GM12865 (cell line): ENCODE data around the gene SLC50A1.

Experiments
- DNase-seq: peaks from one replicate; pipeline ENCODE4 v3.0.0; 2010; ENCODE audit warnings: low read depth
- H3K4me3 ChIP-seq: 2 replicates; pipeline ENCODE4 v1.5.1; 2011; ENCODE audit warnings: mild to moderate bottlenecking, low read depth, low read length, control low read depth
- TF ChIP-seq, protein P1 (sequence below): IDR thresholded peaks from 2 replicates; pipeline ENCODE4 v1.5.1; 2011; ENCODE audit warnings: low read length, control low read depth, low read depth, inconsistent platforms; ENCODE audit not compliant: insufficient read depth; ENCODE audit errors: missing control alignments

Gene SLC50A1

DNA sequence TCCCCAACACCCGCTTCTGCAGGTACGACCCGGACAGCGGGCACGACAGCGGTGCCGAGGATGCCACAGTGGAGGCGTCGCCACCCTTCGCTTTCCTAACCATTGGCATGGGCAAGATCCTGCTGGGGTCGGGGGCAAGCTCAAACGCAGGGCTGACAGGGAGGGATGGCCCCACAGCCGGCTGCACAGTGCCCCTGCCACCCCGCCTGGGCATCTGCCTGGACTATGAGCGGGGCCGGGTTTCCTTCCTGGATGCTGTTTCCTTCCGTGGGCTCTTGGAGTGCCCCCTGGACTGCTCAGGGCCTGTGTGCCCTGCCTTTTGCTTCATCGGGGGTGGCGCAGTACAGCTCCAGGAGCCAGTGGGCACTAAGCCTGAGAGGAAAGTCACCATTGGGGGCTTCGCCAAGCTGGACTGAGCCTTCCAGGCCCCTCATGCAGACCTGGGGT, 48.1 kb downstream of the SLC50A1 start:
- no peak for DNase-seq
- no peak overlapping the region for H3K4me3 ChIP-seq
- TF ChIP-seq, protein P1, sequence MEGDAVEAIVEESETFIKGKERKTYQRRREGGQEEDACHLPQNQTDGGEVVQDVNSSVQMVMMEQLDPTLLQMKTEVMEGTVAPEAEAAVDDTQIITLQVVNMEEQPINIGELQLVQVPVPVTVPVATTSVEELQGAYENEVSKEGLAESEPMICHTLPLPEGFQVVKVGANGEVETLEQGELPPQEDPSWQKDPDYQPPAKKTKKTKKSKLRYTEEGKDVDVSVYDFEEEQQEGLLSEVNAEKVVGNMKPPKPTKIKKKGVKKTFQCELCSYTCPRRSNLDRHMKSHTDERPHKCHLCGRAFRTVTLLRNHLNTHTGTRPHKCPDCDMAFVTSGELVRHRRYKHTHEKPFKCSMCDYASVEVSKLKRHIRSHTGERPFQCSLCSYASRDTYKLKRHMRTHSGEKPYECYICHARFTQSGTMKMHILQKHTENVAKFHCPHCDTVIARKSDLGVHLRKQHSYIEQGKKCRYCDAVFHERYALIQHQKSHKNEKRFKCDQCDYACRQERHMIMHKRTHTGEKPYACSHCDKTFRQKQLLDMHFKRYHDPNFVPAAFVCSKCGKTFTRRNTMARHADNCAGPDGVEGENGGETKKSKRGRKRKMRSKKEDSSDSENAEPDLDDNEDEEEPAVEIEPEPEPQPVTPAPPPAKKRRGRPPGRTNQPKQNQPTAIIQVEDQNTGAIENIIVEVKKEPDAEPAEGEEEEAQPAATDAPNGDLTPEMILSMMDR, result no peak

DNA sequence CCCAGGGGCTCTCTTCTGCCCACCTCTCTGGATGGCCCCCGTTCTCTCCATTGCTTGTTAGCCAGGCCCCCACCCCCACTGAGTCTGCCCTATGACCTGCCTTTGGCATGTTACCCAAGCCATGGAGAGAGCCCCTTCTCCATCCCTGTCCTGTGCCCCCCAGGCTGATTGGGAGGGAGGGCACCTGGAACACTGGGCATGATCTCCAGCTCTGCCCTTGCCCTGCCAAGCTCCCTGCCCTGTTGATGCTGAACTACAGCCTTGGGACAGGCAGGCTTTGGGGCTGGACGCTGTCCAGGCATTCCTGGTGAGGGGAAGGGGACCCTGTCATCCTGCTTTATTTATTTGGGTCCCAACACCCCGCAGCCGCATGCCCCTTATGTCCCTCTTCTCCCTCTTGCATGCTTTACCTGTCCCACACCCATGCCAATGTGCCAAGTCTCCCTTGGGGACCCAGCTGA, 48.7 kb downstream of the SLC50A1 start:
- TF ChIP-seq, protein P1, result no peak
- no peak for DNase-seq
- H3K4me3 ChIP-seq, result no peak overlapping the region

DNA sequence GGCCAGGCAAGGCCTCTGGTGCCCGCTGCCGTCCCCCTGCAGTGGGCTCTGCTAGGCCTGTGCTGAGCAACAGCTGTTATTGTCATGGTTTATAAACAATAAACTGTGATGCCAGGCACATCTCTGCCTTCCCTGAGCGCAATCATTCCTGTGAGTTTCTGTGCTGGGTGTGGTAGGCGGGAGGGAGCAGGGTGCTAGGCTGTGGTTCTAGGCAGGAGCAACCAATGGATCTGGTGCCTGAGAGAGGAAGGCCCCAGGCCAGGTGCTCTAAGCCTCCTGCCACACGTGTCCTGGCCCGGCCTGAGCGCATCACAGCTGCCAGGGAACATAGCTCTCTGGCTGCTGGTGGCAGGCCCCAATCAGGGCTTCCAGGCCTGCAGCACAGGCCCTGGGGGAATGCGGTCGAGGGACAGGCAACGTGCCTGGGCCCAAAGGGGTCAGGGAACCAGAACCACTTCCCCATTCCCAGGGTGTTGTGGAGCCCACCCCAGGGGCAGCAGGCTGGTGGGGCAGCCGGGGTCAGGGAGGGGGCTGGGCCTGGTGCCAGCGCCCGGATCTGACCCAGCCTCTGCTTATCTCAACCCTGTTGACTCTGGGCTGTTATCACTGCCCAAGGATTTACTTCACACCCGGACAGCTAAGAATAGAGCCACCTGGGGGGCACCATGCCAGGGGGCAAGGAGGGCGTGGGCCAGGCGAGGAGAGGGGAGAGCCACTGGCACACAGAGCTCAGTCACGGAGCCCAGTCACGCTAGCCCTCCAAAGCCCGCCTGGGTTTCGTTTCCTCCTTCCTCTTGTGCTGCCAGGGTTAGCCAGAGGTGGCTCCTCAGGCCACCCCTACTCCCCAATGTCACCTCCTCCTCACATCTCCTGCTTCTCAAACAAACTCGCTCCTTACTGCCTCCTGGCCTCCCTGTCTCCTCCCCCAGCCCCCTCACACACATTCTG, 49.5 kb downstream of the SLC50A1 start:
- DNase-seq, result peak; percentile 82
- H3K4me3 ChIP-seq, result no peak overlapping the region
- TF ChIP-seq, protein P1, result peak; percentile 28

DNA sequence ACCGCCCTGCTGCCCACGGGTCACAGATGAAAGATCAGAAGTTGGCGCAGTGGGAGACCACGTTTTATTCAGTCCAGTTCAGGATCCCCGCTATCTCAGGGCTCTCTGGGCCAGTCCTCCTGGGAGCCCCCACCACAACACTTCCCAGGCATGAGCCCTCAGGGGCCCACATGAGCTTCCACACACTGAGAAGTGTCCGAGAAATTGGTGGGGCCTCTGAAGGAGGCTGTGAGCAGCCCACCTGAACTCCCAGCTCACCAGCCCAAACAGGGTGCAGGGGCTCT, 50.1 kb downstream of the SLC50A1 start:
- DNase-seq, result no peak
- TF ChIP-seq, protein P1, result no peak
- H3K4me3 ChIP-seq, result no peak overlapping the region

DNA sequence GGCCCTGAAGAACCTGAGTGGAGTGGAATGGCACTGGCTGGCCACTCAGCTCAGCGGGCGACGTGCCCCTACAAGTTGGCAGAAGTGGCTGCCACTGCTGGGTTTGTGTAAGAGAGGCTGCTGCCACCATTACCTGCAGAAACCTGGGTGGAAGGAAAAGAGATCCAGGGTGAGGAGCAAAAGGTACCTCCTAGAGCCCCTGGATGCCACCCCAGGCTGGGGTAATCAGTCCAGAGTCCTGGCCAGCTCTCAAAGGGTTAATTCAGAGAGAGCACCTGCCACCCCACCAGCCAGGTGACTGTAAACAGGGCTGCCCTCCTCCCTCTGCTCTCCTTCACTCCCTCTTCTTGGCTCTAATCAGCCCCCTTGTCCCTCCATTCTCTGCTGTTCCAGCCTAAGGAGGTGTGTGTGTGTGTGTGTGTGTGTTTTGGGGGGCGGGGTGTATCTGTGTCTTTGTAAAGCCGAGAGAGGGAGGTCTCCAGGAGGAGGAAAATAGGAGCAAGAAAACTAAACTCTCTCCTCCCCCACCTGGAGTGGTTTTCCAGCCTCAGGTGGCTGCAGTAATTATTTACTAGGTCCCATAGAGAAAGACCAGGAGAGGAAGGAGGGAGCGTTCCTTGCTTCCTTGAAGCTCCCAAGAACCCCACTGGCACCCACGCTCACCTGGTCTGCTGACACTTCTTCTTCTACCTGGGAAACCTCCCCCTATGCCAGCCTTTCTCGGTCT, 50.6 kb downstream of the SLC50A1 start:
- TF ChIP-seq, protein P1, result no peak
- DNase-seq, result no peak
- H3K4me3 ChIP-seq, result no peak overlapping the region

DNA sequence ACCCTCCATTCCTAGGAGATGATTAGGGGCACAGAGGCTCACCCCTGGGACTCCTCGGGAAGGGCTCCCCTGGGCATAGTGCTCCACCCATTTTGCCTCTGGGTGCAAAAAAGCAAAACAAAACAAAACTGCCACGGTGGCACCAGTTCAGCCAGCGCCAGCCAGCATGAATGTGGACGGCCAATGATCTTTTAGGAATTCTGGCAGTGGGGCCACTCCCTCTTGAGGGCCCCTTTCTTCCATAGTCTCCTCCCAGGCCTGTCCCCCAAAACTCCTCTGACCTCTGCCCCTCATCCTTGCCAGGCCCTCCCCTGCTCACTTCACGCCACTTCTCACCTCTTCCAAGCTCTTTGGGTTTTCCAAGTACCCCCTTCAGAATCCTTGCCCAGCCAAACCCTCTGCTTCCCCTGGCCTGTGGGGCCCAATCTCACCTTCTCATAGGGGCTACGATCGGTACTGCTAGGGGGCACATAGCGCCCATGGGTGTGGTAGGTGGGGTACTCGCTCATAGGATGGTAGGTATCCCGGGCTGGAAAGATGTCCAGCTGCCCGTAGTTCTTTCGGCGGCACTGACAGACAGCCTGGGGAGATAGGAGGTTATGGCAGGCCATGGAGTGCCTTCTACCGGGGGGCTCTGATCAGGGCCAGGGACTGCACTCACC, 51.3 kb downstream of the SLC50A1 start:
- TF ChIP-seq, protein P1, result no peak
- no peak for DNase-seq
- H3K4me3 ChIP-seq, result no peak overlapping the region
